CD14-positive monocyte (primary cell): ENCODE results near the gene RPTOR. TPM values are rescaled to one million over a fixed set of nuclear protein-coding genes. Genes with fewer than 3 reads are reported as not detected.

Experiments used
- DNase-seq, 3 donors: peaks; one replicate each; pipeline ENCODE4 v3.0.0-alpha.2; 2011 to 2022
- H2AFZ ChIP-seq: 2 replicates; pipeline ENCODE4 v1.6.0; 2012; ENCODE audit warnings: mild to moderate bottlenecking, low read depth, low read length, inconsistent platforms; ENCODE audit not compliant: insufficient read depth, poor library complexity, severe bottlenecking
- H3K27ac ChIP-seq, 2 donors: 1 replicate in 1 of 2; 2 replicates in 1 of 2; pipeline ENCODE4 v1.5.1; 2012 to 2013; ENCODE audit warnings: low read length in 2 of 2, control low read depth in 1 of 2, inconsistent platforms in 1 of 2, low read depth in 1 of 2, mild to moderate bottlenecking in 1 of 2
- H3K27me3 ChIP-seq, 2 donors: one replicate each; pipeline versions ENCODE4 v1.6.0 to v1.6.1; 2011 to 2013; ENCODE audit warnings: low read length in 2 of 2; ENCODE audit not compliant: control insufficient read depth in 2 of 2, insufficient read depth in 2 of 2
- H3K36me3 ChIP-seq, 2 donors: replicated peaks in 1 of 2; 1 replicate in 1 of 2; 2 replicates in 1 of 2; pipeline versions ENCODE4 v1.5.1 to v1.6.1; 2012 to 2013; ENCODE audit warnings: low read length in 2 of 2, control low read depth in 1 of 2, inconsistent platforms in 1 of 2, mild to moderate bottlenecking in 1 of 2; ENCODE audit not compliant: insufficient read depth in 2 of 2, control insufficient read depth in 1 of 2
- H3K4me1 ChIP-seq, 2 donors: 1 replicate in 1 of 2; 2 replicates in 1 of 2; pipeline versions ENCODE4 v1.5.1 to v1.6.1; 2012 to 2013; ENCODE audit warnings: low read length in 2 of 2, control low read depth in 1 of 2, inconsistent platforms in 1 of 2, mild to moderate bottlenecking in 1 of 2, moderate library complexity in 1 of 2; ENCODE audit not compliant: insufficient read depth in 2 of 2, control insufficient read depth in 1 of 2
- H3K4me2 ChIP-seq: replicated peaks from 2 replicates; pipeline ENCODE3; 2012; ENCODE audit warnings: low read length, moderate library complexity, mild to moderate bottlenecking; ENCODE audit not compliant: poor library complexity, severe bottlenecking; ENCODE audit errors: extremely low read depth
- H3K4me3 ChIP-seq, 3 experiments: fragments of 200-600 bp in 1 of 3; sonication (generic) in 1 of 3; replicated peaks in 1 of 3; 1 replicate in 2 of 3; 2 replicates in 1 of 3; pipeline ENCODE4 v1.5.1; 2011 to 2013; ENCODE audit warnings: low read length in 3 of 3, mild to moderate bottlenecking in 3 of 3, control low read depth in 2 of 3, low read depth in 2 of 3, inconsistent platforms in 1 of 3, moderate library complexity in 1 of 3
- H3K79me2 ChIP-seq: 2 replicates; pipeline ENCODE4 v1.6.0; 2012; ENCODE audit warnings: mild to moderate bottlenecking, control low read depth, inconsistent platforms, low read length, moderate library complexity; ENCODE audit not compliant: insufficient read depth
- H3K9ac ChIP-seq: 2 replicates; pipeline ENCODE4 v1.6.0; 2017; ENCODE audit warnings: low read length, mild to moderate bottlenecking; ENCODE audit not compliant: insufficient read depth, poor library complexity, severe bottlenecking
- H3K9me3 ChIP-seq, 2 donors: replicated peaks in 1 of 2; 1 replicate in 1 of 2; 2 replicates in 1 of 2; pipeline versions ENCODE4 v1.5.1 to v1.6.1; 2012 to 2013; ENCODE audit warnings: low read length in 2 of 2, control low read depth in 1 of 2; ENCODE audit not compliant: control insufficient read depth in 1 of 2, insufficient read depth in 1 of 2
- H4K20me1 ChIP-seq: 2 replicates; pipeline ENCODE4 v1.6.0; 2012; ENCODE audit warnings: mild to moderate bottlenecking, low read length, control low read depth, moderate library complexity; ENCODE audit not compliant: insufficient read depth
- H3K27ac Mint-ChIP-seq, 7 donors: one replicate each; pipeline ENCODE4 v1.8.0; 2020; ENCODE audit warnings: mild to moderate bottlenecking in 7 of 7, mixed read lengths in 7 of 7, moderate library complexity in 6 of 7, inconsistent platforms in 2 of 7
- H3K27me3 Mint-ChIP-seq, 3 donors: one replicate each; pipeline ENCODE4 v1.8.0; 2021 to 2022; ENCODE audit warnings: low read depth in 3 of 3, mild to moderate bottlenecking in 3 of 3, mixed read lengths in 3 of 3, moderate library complexity in 3 of 3, inconsistent platforms in 1 of 3
- H3K36me3 Mint-ChIP-seq, 2 donors: one replicate each; pipeline ENCODE4 v1.8.0; 2020; ENCODE audit warnings: mixed read lengths in 2 of 2, inconsistent platforms in 1 of 2, mild to moderate bottlenecking in 1 of 2
- H3K4me1 Mint-ChIP-seq: one replicate; pipeline ENCODE4 v1.8.0; 2020; ENCODE audit warnings: mild to moderate bottlenecking, mixed read lengths
- H3K4me3 Mint-ChIP-seq, 2 donors: one replicate each; pipeline ENCODE4 v1.8.0; 2020; ENCODE audit warnings: mild to moderate bottlenecking in 2 of 2, mixed read lengths in 2 of 2, moderate library complexity in 1 of 2
- H3K9me3 Mint-ChIP-seq, 7 donors: one replicate each; pipeline ENCODE4 v1.8.0; 2020 to 2022; ENCODE audit warnings: mixed read lengths in 7 of 7, mild to moderate bottlenecking in 6 of 7, moderate library complexity in 6 of 7, inconsistent platforms in 2 of 7
- WGBS: methylation state at CpG from one replicate; pipeline ENCODE4 v1.1.5; 2013; ENCODE audit warnings: missing lambda C conversion rate; ENCODE audit not compliant: insufficient coverage; 5-methylcytosine and 5-hydroxymethylcytosine counted together
- intact Hi-C, 2 donors: fragments of 100-400 bp; cut with micrococcal nuclease; formaldehyde crosslinking; loops; one replicate each; pipeline versions ENCODE4 v1.15.0 to v1.15.1; 2023
- polyA plus RNA-seq, 3 donors: library from polyadenylated mRNA; depleted of rRNA in 1 of 3; unstranded in 2 of 3; stranded (reverse) in 1 of 3; fragments of 300-500 nt in 2 of 3; fragments of >200 nt in 1 of 3; fragmentation: Illumina TruSeq in 2 of 3; gene quantifications; 1 replicate in 2 of 3; 2 replicates in 1 of 3; pipeline ENCODE4 v1.2.3, GENCODE V29; 2012 to 2021
- TF ChIP-seq, protein P1 (sequence below): fragments of 200-600 bp; IDR thresholded peaks from one replicate; pipeline ENCODE4 v1.8.0; 2022; ENCODE audit warnings: antibody characterized with exemption, mild to moderate bottlenecking

Gene RPTOR
- polyA plus RNA-seq, 3 donors = 1.1 to 8.7 (median 2.6) TPM

DNA sequence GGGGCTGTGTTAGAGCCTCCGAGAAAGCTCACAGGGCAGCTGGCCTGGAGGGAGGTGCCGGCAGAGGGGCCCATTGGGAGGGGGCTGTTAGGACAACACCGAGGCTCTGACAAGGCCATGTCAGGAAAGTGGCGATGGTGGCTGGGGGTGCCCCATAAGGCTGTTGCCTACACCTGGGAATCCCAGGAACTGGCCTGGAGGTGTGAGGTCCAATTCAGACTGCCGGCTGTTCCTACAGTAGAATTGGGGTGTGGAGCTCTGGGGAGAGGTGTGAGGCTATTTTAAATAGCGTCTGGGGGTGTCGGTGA, 292.0 kb downstream of the RPTOR start:
- H3K79me2 ChIP-seq = no peaks in the 10 kb centered on the region
- no peaks in the 10 kb centered on the region for H4K20me1 ChIP-seq
- no peak overlapping the region for H3K4me3 ChIP-seq
- no peak for DNase-seq
- no peak overlapping the region for H3K9ac ChIP-seq
- no peaks in the 10 kb centered on the region for H3K27me3 Mint-ChIP-seq
- peak overlapping the region in 4 of 7 donors; percentile 3 to 86 (median 42) for H3K27ac Mint-ChIP-seq
- H3K9me3 Mint-ChIP-seq = peaks cover 0 to 3% (median 0%) of the 10 kb centered on the region in 7 donors
- peaks cover 13 to 15% of the 10 kb centered on the region in 2 donors for H3K4me1 ChIP-seq
- H3K27me3 ChIP-seq = no peaks in the 10 kb centered on the region
- TF ChIP-seq, protein P1, sequence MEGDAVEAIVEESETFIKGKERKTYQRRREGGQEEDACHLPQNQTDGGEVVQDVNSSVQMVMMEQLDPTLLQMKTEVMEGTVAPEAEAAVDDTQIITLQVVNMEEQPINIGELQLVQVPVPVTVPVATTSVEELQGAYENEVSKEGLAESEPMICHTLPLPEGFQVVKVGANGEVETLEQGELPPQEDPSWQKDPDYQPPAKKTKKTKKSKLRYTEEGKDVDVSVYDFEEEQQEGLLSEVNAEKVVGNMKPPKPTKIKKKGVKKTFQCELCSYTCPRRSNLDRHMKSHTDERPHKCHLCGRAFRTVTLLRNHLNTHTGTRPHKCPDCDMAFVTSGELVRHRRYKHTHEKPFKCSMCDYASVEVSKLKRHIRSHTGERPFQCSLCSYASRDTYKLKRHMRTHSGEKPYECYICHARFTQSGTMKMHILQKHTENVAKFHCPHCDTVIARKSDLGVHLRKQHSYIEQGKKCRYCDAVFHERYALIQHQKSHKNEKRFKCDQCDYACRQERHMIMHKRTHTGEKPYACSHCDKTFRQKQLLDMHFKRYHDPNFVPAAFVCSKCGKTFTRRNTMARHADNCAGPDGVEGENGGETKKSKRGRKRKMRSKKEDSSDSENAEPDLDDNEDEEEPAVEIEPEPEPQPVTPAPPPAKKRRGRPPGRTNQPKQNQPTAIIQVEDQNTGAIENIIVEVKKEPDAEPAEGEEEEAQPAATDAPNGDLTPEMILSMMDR = no peak
- peaks cover 8 to 18% of the 10 kb centered on the region in 2 donors for H3K36me3 ChIP-seq
- peaks cover 19 to 21% of the 10 kb centered on the region in 2 donors for H3K36me3 Mint-ChIP-seq
- intact Hi-C loops = no loop called here
- WGBS = 97% methylated on average over 7 of the region's 7 CpGs
- H3K4me2 ChIP-seq = no peak overlapping the region
- no peak overlapping the region for H3K4me3 Mint-ChIP-seq
- no peak overlapping the region for H3K27ac ChIP-seq
- H2AFZ ChIP-seq = no peak overlapping the region
- no peaks in the 10 kb centered on the region for H3K9me3 ChIP-seq
- H3K4me1 Mint-ChIP-seq = peaks cover 19% of the 10 kb centered on the region

DNA sequence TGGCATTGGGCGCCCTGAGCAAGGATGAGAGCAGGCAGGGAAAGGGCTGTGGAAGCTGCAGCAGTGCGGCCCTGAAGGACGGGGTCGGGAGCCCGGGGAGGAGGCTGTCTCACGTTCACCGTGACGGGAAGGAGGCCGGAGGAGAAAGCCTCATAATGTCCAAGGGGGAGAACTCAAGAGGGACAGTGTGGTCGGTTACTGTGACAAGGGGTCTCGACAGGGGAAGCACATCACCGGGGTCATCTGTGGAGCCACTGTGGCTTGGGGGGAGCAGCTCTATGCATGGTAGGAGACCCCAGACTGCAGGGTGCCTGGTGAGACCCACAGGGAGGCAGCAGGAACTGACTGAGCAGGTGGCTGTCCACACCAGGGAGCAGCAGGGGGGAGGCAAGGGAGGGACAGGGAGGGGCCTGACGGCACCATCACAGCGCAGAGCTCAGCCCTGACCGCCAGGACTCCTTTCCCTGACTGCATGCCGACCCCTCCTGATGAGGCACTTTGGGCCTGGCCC, 292.4 kb downstream of the RPTOR start:
- WGBS = 96% methylated on average over 15 of the region's 16 CpGs
- H3K9ac ChIP-seq = no peak overlapping the region
- TF ChIP-seq, protein P1 = no peak
- H3K27me3 ChIP-seq = no peaks in the 10 kb centered on the region
- intact Hi-C loops = no loop called here
- Mint-ChIP-seq H3K4me3 (no peak overlapping the region), H3K9me3 (peaks cover 0 to under 1% (median 0%) of the 10 kb centered on the region in 7 donors), H3K4me1 (peaks cover 16% of the 10 kb centered on the region), H3K36me3 (peaks cover 19 to 21% of the 10 kb centered on the region in 2 donors), H3K27ac (peak overlapping the region in 4 of 7 donors; percentile 15 to 86 (median 53)), H3K27me3 (no peaks in the 10 kb centered on the region)
- H3K4me1 ChIP-seq = peaks cover 13 to 14% of the 10 kb centered on the region in 2 donors
- no peak overlapping the region for H2AFZ ChIP-seq
- no peak overlapping the region for H3K4me2 ChIP-seq
- DNase-seq = no peak
- H4K20me1 ChIP-seq = no peaks in the 10 kb centered on the region
- no peak overlapping the region for H3K4me3 ChIP-seq
- H3K36me3 ChIP-seq = peaks cover 8 to 18% of the 10 kb centered on the region in 2 donors
- H3K9me3 ChIP-seq = no peaks in the 10 kb centered on the region
- no peaks in the 10 kb centered on the region for H3K79me2 ChIP-seq
- H3K27ac ChIP-seq = no peak overlapping the region
